ENCODE data around the gene OR2F1.
"Not testable (repeated sequence)": the region's sequence is repeated elsewhere in the genome, so short reads cannot be mapped to it uniquely, and the experiment has no call there.

Gene OR2F1

DNA sequence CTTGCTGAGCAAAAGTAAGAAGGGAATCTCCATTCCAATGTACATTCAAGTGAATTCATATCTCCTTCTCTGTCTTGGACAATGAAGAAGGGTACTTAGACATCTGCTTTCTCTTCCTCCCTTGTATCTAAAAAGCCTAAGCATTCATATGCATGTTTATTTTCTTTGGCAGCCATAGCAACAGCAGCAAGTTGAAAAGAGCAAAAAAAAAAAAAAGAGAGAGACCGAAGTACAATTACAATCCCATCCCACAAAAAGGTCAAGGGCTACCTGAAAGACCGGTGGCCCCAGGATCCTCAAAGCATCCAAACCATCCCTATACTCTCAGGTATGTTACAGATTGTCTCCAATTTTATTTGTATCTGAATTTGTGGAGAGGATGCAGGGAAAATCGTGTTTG, 4.1 kb downstream of the OR2F1 start:
- no peak for DNase-seq

DNA sequence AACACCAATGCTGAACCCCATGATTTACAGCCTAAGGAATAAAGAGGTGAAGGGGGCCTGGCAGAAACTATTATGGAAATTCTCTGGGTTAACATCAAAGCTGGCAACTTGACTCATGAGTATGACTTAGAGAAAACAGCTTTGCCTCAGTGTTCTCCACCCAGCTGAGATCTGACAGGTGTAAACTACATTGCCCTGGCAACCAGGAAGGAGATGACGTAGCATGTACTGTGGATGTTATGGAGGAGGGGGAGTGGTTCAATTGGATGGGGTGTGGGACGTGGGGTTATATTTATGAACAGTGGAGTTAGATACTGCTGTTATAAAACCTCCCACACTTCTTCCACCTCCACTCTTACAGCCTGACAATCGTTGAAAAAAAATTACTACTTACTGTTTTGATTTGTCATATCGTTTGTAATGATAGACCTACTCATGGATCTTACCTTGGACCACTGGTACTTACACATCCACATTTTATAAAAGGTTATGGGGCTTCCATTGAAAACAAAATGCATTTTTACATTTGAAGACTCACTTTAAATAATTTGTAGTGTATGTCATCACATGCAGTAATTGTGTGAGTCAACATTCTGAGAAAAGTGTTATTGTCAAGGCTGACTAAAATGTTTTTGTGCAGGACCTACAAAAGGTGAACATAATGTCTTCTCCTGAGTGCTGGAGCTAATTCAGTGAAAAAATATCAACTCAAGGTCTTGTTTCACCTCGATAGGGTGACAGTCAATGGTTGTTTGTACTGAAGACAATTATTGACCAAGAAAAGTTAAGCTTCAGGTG, 6.4 kb downstream of the OR2F1 start:
- DNase-seq: no peak

DNA sequence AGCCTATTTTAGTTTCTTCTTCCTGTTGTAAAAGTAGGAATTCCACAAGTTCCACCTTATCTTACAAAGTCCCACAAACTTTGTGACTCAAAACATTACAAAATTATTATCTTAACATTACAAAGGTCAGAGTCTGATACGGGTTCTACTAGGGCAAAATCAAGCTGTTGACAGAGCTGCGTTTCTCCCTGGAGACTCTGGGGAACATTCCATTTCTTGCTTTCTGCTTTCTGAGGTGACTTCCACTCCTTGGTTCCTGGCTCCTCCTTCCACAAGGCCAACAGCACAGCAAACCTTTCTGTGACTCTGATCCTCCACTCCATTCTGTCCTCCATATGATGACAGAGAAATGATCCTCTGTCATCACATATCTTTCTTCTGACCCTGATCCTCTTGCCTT, 10.6 kb downstream of the OR2F1 start:
- DNase-seq: no peak

DNA sequence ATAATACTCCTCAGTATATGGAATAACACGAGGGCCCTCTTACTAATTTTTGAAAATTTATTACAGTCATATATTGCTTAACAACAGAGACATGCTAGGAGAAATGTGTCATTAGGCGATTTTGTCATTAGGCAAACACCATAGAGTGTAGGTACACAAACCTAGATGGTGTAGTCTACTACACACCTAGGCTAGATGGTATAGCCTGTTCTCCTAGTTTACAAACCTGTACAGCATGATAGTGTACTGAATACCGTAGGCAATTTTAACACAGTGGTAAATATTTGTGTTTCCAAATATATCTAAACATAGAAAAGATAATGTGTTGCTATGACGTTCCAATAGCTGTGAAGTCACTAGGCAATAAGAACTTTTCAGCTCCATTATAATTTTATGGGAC, 12.8 kb downstream of the OR2F1 start:
- DNase-seq: no peak

DNA sequence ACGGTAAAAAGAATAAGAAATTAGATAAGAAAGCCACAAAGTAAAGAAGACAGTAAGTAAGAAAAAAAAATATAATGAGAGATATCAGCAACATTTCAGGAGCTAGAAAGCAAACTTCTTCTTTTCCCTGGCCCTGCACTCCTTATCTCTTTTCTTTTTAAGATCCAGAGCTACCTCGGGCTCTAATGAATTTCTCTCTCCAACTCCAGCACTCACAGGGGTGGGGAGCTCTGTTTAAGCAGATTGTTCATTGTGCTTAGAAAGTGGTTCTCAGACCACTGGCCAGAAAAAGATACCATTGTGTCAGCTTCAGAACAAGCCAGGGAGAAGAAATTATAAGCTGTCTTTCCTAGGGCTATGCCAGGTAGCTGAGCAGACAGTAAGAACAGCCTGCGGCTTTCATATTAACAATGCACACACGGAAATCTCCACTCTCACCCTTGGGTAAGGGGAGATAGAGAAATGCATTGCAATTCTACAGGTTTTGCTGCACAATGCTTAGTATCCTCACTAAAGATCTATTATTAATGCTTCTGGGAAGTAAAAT, 19.3 kb downstream of the OR2F1 start:
- no peak for DNase-seq

DNA sequence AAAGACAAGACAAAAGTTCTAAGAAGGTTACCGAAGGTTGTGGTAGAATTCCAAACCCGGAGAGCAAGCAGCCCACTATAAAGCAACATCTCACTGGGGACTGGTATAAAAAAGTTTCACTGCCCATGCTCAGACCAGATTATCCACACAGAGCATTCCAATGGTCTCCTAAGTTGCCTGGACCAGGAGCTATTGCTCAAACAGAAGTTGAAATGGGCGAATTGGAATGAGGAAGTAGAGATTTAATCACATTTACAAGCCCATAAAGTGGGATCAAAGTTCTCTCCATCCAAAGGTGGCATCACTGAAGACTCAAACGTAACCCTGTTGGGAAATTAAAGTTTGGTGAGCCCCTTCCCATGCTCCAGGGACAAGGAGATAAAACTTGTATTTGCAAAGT, 19.8 kb downstream of the OR2F1 start:
- DNase-seq: no peak

DNA sequence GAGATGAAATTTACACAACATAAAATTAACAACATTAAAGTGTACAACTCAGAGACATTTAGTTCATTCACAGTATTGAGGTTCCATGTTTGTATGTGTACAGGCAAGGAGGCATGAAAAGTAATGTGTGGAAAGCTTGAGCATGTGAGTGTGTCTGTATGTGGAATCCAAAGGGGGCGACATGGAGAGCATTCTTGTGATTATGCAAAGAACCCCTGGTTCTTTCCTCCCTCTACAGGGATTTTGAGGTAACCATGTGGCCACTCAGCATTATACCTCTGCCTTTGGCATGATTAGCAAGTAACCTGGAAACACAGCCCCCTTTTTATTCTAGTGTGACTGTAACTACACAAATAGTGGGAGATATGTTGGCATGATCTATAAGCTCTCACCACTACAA, 21.0 kb downstream of the OR2F1 start:
- DNase-seq: no peak

DNA sequence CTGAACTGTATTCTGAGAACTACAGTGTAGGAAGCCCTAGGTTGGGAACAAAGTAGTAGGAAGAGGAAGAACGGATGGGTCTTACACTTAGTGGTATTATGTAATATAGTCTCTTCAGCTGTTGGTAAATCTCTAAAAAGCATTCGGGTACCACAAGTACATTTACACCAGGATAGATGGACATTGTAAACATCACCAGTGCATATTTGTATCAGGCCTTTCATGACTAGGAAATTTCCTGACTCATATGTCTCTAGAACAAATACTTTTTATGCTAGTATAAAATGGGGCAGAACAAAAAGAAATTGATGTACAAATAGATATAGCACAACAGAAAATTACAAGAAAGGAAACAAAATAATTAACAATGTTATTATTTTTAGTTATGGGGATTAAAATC, 23.9 kb downstream of the OR2F1 start:
- DNase-seq: no peak

DNA sequence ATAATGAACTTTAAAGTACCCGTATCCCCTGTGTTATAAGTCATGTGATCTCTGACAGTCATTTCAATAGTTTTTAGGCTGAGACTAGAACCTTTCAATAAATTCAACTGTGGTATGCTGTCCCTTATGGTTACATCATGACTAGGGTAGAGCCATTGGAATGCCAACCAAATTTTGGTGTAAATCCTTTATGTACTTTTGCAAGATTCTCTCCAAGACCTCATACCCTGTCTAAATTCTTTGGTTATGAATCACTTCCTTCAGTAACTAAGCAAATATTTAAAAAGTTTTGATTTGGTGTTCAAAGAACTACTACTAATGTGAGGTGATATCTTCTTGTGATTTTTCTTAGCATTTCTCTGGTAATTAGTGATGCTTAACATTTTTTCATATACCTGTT, 24.7 kb downstream of the OR2F1 start:
- DNase-seq: no peak

DNA sequence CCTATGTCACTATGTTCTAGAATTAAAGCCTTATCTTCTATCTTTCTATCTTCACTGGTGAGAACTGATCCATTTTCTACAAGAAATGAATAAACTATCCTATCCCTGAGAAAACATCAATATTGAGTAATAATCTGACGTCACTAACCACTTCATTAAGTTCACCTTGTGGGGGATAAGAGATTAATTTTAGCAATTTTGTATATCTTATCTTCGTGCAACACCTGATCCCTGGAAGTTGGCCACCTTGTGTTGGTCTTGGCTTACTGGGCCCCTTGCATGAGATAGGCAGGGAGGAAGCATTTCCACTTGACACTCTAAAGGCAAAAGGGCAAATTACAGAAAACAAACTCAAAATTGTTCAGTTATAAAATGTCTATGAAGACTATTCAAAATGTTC, 25.4 kb downstream of the OR2F1 start:
- DNase-seq: no peak

DNA sequence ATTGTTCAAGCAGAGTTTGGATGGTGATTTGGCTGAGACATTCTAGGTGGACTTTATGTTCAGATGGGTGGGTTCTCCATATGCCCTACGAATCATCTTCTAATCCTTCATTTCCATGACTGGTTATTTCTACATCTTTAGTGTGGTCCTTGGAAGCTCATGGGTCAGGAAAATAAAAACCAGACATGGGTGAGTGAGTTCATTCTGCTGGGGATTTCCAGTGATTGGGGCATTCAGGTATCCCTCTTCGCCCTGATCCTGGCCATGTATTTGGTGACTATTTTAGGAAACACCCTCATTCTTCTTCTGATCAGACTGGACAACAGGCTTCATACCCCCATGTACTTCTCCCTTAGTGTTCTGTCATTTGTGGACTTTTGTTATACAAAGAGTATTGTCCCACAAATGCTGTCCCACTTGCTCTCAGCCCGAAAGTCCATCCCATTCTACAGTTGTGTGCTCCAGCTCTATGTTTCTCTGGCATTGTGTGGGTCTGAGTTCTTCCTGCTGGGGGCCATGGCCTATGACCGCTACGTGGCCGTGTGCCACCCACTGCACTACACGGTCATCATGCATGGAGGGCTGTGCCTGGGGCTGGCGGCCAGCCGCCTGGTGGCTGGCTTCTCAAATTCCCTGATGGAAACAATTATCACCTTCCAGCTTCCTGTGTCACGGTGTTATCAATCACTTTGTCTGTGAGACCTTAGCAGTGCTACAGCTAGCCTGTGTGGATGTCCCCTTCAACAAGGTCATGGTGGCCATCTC, 26.3 kb downstream of the OR2F1 start:
- DNase-seq: no peak

DNA sequence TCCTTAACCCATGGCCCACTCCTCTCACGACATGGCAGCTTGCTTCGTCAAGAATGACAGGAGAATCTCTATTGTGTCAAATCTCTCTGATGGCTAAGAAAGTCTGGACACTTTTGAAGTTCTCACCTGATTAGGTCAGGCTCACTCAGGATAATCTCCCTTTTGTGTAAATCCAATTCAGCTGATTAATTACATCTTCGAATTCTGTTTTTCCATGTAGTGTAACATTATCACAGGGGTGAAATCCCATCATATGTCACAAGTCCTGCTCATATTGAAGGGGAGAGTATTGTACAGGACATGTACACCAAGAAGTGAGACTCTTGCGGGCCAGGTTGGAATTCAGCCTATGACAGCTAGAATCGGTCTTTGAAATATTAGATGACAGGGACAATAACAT, 29.3 kb downstream of the OR2F1 start:
- no peak for DNase-seq

DNA sequence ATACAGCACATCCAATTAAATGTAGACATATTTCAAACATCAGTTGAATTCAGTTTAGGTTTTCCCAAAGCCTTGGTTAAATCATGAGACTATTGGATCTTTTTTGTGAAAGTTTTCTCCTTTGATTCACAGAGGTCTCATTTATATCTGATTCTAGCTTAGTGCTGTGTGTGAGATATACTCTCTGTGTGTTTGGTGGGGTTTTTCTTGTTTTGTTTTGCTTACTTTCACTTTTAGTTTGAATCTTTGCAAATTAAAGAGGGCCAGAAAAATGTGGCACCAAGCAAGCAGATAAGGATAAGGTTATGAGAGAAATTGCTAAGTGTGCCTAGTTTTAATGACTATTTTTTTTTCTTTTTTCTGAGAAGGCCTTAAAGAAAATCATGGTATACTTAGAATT, 32.9 kb downstream of the OR2F1 start:
- DNase-seq: no peak

DNA sequence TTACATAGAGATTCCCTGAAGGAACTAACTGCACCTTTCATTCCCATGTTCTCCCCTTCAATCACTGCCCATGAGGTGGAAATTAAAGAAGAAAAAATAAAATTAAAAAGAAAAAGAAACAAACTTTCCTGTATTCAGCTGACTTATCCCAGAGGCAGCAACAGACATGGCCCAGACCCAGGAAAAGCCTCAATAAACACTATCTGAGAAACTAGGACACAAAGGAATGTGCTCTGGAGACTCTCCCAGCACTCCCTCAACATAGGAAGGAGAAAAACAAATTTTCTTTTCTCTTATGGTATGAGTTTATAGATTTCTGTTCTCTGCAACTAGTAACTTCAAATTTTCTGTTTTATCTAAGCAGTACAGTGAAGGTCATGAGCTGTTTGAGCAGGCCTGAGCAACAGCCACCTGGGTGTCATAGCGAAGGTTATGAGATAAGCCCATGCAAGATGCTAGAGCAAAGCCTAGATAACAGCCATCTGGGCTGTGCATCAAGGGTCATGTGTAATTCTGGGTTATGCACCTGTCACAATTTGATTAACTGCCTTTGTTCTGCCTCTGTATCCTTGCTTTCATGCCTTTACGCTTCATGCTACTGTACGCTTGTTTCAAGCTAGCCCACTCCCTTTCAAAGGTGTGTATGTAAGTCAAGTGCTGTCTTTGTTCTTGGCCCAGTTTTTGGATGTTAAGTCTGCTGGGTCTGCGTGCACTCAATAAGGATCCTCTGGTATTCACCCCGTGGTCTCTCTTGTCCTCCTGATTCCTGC, 34.5 kb downstream of the OR2F1 start:
- no peak for DNase-seq

DNA sequence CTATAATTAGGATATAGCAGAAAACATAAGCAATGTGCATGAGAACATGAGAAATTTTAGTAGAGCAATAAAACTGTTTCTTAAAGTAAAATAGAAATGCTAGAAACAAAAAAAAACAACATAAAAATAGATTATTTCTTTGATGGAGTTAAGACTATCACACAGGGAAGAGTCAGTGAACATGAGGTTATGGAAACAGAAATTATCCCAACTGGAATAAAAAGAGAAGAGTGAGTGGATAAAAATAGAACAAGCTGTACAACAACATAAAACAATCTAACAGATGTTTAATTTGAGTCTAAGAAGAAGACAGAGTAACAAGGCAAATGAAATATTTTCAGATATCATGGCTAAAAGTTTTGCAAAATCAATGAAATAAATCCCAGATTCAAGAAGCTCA, 38.0 kb downstream of the OR2F1 start:
- DNase-seq: no peak

DNA sequence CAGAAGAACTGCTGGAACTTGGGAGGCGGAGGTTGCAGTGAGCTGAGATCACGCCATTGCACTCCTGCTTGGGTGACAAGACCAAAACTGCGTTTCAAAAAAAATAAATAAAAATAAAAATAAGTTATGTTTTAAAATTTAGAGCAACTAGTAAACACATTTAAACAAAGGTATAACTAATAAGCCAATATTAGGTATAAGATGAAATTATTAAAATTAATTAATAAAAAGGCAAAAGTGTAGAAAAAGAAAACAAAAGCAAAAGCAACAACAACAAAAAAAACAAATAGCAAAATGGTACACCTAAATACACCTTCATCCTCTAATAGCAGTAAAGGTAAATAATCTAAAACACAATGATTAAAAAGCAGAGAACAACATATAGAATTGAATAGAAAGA, 39.3 kb downstream of the OR2F1 start:
- no peak for DNase-seq

DNA sequence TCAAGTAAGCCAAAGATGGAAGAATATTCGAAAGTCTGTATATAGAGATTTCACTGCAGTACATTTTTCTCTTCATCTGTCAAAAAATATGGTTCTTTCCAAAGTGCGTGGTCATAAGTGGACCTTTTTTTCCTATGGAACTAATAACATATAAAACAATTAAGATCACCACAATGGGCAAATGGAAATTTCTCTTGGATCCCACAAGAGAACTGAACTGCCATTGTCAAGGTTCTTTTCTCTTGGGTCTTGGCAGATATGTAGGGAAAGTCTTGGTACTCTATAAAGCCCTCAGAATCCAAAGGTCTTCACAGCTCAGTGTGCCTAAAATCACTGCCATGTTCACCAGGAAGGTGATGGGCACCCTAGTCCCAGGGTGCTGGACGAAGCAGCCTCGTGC, 45.4 kb downstream of the OR2F1 start, which contains the start of gene OR6B1:
OR6B1 (plus strand) TSS at position 301 of the 400 bp plus-strand sequence. CDS start 3,677 bp downstream, outside the sequence.
- DNase-seq: no peak

DNA sequence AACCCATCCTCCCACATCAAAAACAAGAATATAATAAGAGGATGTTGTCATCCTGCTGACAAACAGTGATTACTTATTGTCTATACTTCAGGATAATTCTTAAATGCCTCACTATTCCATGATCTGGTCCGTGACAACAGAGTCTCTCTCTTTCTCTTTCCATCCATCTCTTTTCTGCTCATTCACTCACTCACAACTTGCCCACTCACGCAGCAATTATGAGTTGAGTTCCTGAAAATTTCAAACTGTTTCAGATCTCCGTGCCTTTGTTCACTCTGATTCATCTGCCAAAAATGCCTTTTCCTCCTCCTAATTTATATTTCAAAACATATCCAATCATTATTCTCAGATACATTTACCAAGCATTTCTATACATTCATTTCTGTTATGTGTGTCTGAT, 46.9 kb downstream of the OR2F1 start:
- no peak for DNase-seq

DNA sequence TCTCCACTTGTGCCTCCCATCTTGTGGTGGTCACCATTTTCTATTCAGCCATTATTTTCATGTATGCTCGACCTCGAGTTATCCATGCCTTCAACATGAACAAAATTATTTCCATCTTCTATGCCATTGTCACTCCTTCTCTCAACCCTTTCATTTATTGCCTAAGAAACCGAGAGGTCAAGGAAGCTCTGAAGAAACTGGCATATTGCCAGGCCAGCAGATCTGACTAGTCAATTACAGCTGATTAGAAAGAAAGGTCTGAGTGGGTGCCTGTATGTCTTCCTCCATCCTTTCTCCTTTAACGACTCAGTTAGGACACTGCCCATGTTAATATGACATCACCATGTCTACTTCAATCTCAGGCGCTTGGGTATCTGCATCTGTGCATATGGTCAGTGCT, 50.1 kb downstream of the OR2F1 start:
- DNase-seq: no peak

DNA sequence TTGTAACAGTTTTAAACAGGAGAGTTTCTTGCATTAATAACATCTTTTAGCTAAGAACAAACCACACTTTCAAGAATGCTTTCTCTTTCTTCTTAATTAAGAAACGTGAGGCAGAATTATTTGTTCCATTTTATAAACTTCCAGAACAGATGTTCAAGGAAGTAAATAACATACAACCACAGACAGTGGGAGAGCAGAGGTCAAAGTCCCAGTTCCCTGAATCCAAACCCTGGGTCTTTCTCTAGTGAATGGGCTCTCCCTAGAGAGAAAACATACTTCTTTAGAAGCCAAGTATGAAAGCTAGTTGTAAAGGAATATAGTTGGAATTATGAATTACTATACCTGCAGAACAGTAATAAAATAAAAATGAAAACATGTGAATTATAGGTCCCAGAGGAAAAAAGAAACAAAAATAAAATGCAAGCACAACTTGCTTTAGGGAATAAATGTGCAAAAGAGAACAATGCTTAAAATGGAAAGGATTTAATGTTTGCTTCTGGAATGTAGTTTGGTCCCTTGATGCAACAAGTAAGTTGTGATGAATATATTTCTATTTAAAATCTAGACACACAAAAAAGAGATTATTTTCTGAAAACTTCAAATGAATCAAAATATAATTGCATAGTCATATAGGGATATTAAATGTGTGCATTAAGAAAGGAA, 51.5 kb downstream of the OR2F1 start:
- no peak for DNase-seq

DNA sequence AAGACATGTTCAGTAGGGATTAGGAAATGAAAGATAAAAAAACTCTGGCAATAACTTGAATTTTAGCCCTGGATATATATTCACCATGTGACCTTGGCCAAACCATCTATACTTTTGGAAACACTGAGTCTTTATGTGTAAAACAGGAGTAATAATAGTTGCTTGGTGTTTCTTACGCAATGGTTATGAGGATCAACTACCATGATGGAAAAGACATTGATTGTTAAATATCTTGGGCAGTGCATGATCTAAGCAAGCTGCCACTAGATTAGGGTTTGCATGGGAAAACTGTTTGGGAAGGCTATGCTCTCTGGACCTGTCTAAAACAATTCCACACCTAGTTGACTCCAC, 52.0 kb downstream of the OR2F1 start:
- DNase-seq: no peak

DNA sequence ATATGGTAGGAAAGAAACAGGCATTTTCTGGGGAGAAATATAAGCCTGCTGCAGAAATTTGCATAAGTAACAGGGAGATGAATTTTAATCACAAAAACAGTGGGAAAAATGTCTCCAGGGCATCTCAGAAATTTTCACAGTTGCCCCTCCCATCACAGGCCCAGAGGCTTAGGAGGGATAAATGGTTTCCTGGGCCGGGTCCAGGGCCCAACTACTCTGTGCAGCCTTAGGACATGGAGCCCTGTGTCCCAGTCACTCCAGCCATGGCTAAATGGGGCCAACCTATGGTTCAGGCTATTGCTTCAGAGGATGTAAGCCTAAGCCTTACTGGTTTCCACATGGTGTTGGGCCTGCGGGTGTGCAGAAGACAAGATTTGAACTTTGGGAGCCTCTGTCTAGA, 54.7 kb downstream of the OR2F1 start:
- no peak for DNase-seq

DNA sequence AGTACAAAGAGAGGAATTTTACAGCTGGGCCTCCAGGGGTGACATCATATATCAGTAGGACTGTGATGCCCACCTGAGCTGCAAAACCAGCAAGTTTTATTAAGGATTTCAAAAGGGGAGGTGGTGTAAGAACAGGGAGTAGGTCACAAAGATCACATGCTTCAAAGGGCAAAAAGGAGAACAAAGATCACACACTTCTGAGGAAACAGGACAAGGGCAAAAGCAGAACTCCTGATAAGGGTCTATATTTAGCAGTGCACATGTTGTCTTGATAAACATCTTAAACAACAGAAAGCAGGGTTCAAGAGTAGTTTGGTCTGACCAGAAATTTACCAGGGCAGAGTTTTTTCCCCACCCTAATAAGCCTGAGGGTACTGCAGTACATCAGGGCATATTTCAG, 55.4 kb downstream of the OR2F1 start:
- not testable (repeated sequence) for DNase-seq
